Measurements from ENCODE around the gene MCRIP2. TPM values are rescaled to one million over a fixed set of nuclear protein-coding genes. Genes with fewer than 3 reads are reported as not detected.

MCRIP2 gene
- total and polyA plus RNA-seq, 2 of the 8 experiments (the other 6 are each of a cell fraction or from before 2014, with no cell fraction given), result 45.4 to 75.5 TPM

DNA sequence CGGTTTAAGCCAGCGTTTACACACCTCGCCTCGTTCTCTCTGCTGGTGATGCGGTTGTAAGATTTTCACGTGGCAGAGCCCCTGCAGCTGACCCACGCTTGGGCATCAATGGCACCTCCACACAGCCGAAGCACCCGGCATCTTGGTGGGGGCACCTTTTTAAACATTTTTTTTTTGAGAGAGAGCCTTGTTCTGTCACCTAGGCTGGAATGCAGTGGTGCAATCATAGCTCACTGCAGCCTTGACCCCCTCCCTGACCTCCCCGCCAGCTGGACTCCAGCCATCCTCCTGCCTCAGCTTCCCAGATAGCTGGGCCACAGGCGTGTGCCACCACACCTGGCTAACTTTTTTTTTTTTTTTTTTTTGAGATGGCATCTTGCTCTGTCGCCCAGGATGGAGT lies 12.4 kb downstream of the MCRIP2 start:
- H3K79me1 ChIP-seq (ENCODE audit: low read depth, low read length), result no peaks in the 10 kb centered on the region
- H2BK5ac ChIP-seq (ENCODE audit: low read depth, low read length), result no peak overlapping the region
- no peak overlapping the region for H3K27ac ChIP-seq (ENCODE audit: low read depth, low read length)
- H3K9me3 ChIP-seq (ENCODE audit: insufficient read depth in 2 of 2, low read depth in 1 of 2, low read length in 1 of 2), result no peaks in the 10 kb centered on the region
- peaks cover 0 to 44% (median 2%) of the 10 kb centered on the region in 4 experiments; a peak in 3 of 8 replicates for H3K36me3 ChIP-seq (ENCODE audit: control insufficient read depth in 2 of 4, insufficient read depth in 4 of 4, low read length in 3 of 4)
- H3K4me1 ChIP-seq (replicated peaks in 1 of 4; ENCODE audit: control insufficient read depth in 3 of 4, insufficient read depth in 4 of 4, low read length in 3 of 4), result peaks cover 0 to 2% (median under 1%) of the 10 kb centered on the region in 4 experiments; a peak in 2 of 7 replicates
- H3K4me2 ChIP-seq (ENCODE audit: insufficient read depth in 1 of 2, low read depth in 2 of 2, low read length in 2 of 2), result no peak overlapping the region
- H2BK12ac ChIP-seq (ENCODE audit: low read depth, low read length), result no peak overlapping the region
- H3K56ac ChIP-seq (replicated peaks; ENCODE audit: insufficient read length, low read depth, low read length), result no peak overlapping the region
- H3K18ac ChIP-seq (ENCODE audit: extremely low read depth, low read length), result no peak overlapping the region
- H3K23ac ChIP-seq (ENCODE audit: insufficient read length), result no peak overlapping the region
- H3K9ac ChIP-seq (replicated peaks in 1 of 4; ENCODE audit: extremely low read depth in 1 of 4, low read depth in 3 of 4, low read length in 3 of 4), result no peak overlapping the region
- H2BK20ac ChIP-seq (ENCODE audit: low read length), result no peak overlapping the region
- H4K20me1 ChIP-seq (replicated peaks in 1 of 2; ENCODE audit: control insufficient read depth in 1 of 2, insufficient read depth in 2 of 2, low read length in 2 of 2), result peaks cover 0 to 2% of the 10 kb centered on the region in 2 experiments
- POLR2A ChIA-PET (ENCODE audit: partially characterized antibody), result interaction anchor here (0.5 to 0.7 kb wide), 3 partner anchors 9 to 66 kb away, joined by 3 read pairs; no protein-coding TSS in a partner anchor
- no peaks in the 10 kb centered on the region for H3K27me3 ChIP-seq (replicated peaks in 1 of 4; ENCODE audit: control insufficient read depth in 3 of 4, extremely low read depth in 1 of 4, insufficient read depth in 3 of 4, low read length in 3 of 4)
- no peak for FAIRE-seq
- H3K79me2 ChIP-seq (ENCODE audit: control insufficient read depth in 1 of 2, insufficient read depth in 2 of 2, low read length in 2 of 2), result no peaks in the 10 kb centered on the region
- 91% methylated on average over 11 of the region's 12 CpGs; no CpG with 5 or more reads in 1 of the 2 experiments for WGBS, 2 experiments (ENCODE audit: extremely low coverage in 1 of 2, insufficient coverage in 1 of 2, insufficient read length in 1 of 2, insufficient replicate concordance in 2 of 2, low coverage in 1 of 2, low lambda C conversion rate in 2 of 2, missing lambda C conversion rate in 1 of 2)
- no peak overlapping the region for H2AFZ ChIP-seq (ENCODE audit: low read length)
- H3K23me2 ChIP-seq (ENCODE audit: low read depth, low read length), result peaks cover 2% of the 10 kb centered on the region; the same call in 1 of the 2 replicates
- no peak overlapping the region for H3K4ac ChIP-seq (replicated peaks; ENCODE audit: insufficient read length, low read depth, low read length)
- H2AK5ac ChIP-seq (ENCODE audit: low read depth, low read length), result no peak overlapping the region
- no peak for DNase-seq (ENCODE audit: low read depth in 1 of 2, low spot score in 2 of 2)
- no peak overlapping the region for H4K5ac ChIP-seq (ENCODE audit: insufficient read length, low read depth, low read length)
- H2BK120ac ChIP-seq (replicated peaks; ENCODE audit: low read depth, low read length), result no peak overlapping the region
- no peak overlapping the region for H4K91ac ChIP-seq (replicated peaks; ENCODE audit: insufficient read length, low read length)
- CTCF ChIA-PET (ENCODE audit: partially characterized antibody), result interaction anchor here (0.5 to 7.9 kb wide), 7 partner anchors 10 to 78 kb away, joined by 3 to 104 read pairs (median 3); partner anchors contain the start of gene RHOT2
- H4K8ac ChIP-seq (ENCODE audit: extremely low read depth, insufficient read depth, low read length), result no peak overlapping the region
- no peak overlapping the region for H2BK15ac ChIP-seq (ENCODE audit: low read length)
- no peak overlapping the region for H3K14ac ChIP-seq (ENCODE audit: insufficient read length)
- no peak overlapping the region for H3K4me3 ChIP-seq (ENCODE audit: extremely low read depth in 1 of 4, insufficient read depth in 2 of 4, low read depth in 3 of 4, low read length in 4 of 4)
- no peak for TF ChIP-seq HDAC2 (IDR thresholded peaks at IDR 0.05; ENCODE audit: borderline replicate concordance in 1 of 2, low read depth in 2 of 2, low read length in 2 of 2)
- TF ChIP-seq, protein P1, sequence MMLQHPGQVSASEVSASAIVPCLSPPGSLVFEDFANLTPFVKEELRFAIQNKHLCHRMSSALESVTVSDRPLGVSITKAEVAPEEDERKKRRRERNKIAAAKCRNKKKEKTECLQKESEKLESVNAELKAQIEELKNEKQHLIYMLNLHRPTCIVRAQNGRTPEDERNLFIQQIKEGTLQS (IDR thresholded peaks at IDR 0.05; ENCODE audit: insufficient read depth, low read depth, low read length), result no peak
- no peak for TF ChIP-seq RNF2 (IDR thresholded peaks at IDR 0.05; ENCODE audit: borderline replicate concordance, low read depth, low read length, missing control alignments, poor library complexity, severe bottlenecking)
- TF ChIP-seq KDM4A (IDR thresholded peaks at IDR 0.05; ENCODE audit: low read depth, low read length, severe bottlenecking), result no peak
- TF ChIP-seq PHF8 (conservative IDR thresholded peaks at IDR 0.05; ENCODE audit: low read depth, low read length), result no peak
- TF ChIP-seq JUND (IDR thresholded peaks at IDR 0.05; ENCODE audit: low read length), result no peak
- no peak for TF ChIP-seq CEBPB (IDR thresholded peaks at IDR 0.05; ENCODE audit: low read depth, low read length)
- TF ChIP-seq RBBP5 (IDR thresholded peaks at IDR 0.05; ENCODE audit: borderline replicate concordance, low read depth, low read length), result no peak
- no peak for TF ChIP-seq NRF1 (IDR thresholded peaks at IDR 0.05; ENCODE audit: low read depth, low read length)

Data from H1 (cell line).